ENCODE measurements around the gene CRIM1. TPM values are rescaled to one million over a fixed set of nuclear protein-coding genes. Genes with fewer than 3 reads are reported as not detected.

The CRIM1 gene
- total RNA-seq, 1 experiment from 2014 or later = 24.1 TPM

DNA sequence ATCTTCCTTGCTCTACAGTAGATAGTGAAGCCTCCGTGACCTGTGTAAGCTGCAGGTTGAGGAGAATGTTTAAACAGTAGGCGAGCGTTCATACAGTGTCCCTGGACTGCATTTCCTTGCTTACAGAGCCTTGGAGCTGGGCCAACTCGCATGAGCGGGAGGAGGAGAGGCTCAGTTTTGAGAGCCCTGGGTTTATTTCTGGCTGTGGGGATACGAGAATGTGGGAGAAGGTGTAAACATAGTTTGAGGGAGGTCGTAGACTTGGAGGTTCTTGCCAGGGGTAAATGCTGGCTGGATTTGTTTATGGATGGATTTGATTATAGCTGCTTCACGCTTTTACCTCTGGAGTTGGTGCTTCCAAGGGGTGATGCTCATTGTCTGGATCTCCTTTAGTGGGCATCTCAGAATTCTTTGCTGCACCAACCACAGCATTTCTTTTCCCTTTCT, 20.8 kb downstream of the CRIM1 start:
- ChIA-PET CTCF (interaction anchor here (0.9 to 3.2 kb wide), 10 partner anchors 9 to 409 kb away, joined by 3 to 22 read pairs (median 5); no protein-coding TSS in a partner anchor), POLR2A (interaction anchor here (0.8 to 1.9 kb wide), 3 partner anchors 8 to 21 kb away, joined by 3 to 5 read pairs (median 5); no protein-coding TSS in a partner anchor)
- no peaks in the 10 kb centered on the region for H3K9me3 Mint-ChIP-seq
- DNase-seq (ENCODE audit: low spot score) (no peak), ATAC-seq (peak; percentile 45)
- peaks cover 91% of the 10 kb centered on the region for H3K4me1 Mint-ChIP-seq
- no peaks in the 10 kb centered on the region for H3K27me3 Mint-ChIP-seq (ENCODE audit: low read depth)
- TF ChIP-seq, protein P1, sequence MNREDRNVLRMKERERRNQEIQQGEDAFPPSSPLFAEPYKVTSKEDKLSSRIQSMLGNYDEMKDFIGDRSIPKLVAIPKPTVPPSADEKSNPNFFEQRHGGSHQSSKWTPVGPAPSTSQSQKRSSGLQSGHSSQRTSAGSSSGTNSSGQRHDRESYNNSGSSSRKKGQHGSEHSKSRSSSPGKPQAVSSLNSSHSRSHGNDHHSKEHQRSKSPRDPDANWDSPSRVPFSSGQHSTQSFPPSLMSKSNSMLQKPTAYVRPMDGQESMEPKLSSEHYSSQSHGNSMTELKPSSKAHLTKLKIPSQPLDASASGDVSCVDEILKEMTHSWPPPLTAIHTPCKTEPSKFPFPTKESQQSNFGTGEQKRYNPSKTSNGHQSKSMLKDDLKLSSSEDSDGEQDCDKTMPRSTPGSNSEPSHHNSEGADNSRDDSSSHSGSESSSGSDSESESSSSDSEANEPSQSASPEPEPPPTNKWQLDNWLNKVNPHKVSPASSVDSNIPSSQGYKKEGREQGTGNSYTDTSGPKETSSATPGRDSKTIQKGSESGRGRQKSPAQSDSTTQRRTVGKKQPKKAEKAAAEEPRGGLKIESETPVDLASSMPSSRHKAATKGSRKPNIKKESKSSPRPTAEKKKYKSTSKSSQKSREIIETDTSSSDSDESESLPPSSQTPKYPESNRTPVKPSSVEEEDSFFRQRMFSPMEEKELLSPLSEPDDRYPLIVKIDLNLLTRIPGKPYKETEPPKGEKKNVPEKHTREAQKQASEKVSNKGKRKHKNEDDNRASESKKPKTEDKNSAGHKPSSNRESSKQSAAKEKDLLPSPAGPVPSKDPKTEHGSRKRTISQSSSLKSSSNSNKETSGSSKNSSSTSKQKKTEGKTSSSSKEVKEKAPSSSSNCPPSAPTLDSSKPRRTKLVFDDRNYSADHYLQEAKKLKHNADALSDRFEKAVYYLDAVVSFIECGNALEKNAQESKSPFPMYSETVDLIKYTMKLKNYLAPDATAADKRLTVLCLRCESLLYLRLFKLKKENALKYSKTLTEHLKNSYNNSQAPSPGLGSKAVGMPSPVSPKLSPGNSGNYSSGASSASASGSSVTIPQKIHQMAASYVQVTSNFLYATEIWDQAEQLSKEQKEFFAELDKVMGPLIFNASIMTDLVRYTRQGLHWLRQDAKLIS (CRISPR knock-in tag; IDR thresholded peaks at IDR 0.05; ENCODE audit: borderline replicate concordance) = no peak
- TF ChIP-seq SMAD3 (CRISPR knock-in tag; IDR thresholded peaks at IDR 0.05; ENCODE audit: borderline replicate concordance) = no peak
- TF ChIP-seq, protein P2, sequence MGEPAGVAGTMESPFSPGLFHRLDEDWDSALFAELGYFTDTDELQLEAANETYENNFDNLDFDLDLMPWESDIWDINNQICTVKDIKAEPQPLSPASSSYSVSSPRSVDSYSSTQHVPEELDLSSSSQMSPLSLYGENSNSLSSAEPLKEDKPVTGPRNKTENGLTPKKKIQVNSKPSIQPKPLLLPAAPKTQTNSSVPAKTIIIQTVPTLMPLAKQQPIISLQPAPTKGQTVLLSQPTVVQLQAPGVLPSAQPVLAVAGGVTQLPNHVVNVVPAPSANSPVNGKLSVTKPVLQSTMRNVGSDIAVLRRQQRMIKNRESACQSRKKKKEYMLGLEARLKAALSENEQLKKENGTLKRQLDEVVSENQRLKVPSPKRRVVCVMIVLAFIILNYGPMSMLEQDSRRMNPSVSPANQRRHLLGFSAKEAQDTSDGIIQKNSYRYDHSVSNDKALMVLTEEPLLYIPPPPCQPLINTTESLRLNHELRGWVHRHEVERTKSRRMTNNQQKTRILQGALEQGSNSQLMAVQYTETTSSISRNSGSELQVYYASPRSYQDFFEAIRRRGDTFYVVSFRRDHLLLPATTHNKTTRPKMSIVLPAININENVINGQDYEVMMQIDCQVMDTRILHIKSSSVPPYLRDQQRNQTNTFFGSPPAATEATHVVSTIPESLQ (CRISPR knock-in tag; IDR thresholded peaks at IDR 0.05) = no peak
- TF ChIP-seq, protein P3, sequence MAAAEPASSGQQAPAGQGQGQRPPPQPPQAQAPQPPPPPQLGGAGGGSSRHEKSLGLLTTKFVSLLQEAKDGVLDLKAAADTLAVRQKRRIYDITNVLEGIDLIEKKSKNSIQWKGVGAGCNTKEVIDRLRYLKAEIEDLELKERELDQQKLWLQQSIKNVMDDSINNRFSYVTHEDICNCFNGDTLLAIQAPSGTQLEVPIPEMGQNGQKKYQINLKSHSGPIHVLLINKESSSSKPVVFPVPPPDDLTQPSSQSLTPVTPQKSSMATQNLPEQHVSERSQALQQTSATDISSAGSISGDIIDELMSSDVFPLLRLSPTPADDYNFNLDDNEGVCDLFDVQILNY (CRISPR knock-in tag; IDR thresholded peaks at IDR 0.05) = no peak
- no peak for TF ChIP-seq ZNF219 (CRISPR knock-in tag; IDR thresholded peaks at IDR 0.05; ENCODE audit: borderline replicate concordance)
- no peak for TF ChIP-seq ELF4 (CRISPR knock-in tag; IDR thresholded peaks at IDR 0.05; ENCODE audit: low read depth)
- TF ChIP-seq ZNF671 (CRISPR knock-in tag; IDR thresholded peaks at IDR 0.05) = no peak
- no peak for TF ChIP-seq CREM (CRISPR knock-in tag; IDR thresholded peaks at IDR 0.05)
- TF ChIP-seq EMX1 (CRISPR knock-in tag; IDR thresholded peaks at IDR 0.05) = no peak
- H3K36me3 Mint-ChIP-seq = peaks cover 7% of the 10 kb centered on the region
- H3K4me3 Mint-ChIP-seq = peak overlapping the region; percentile 40
- H3K27ac Mint-ChIP-seq = peak overlapping the region; percentile 86

DNA sequence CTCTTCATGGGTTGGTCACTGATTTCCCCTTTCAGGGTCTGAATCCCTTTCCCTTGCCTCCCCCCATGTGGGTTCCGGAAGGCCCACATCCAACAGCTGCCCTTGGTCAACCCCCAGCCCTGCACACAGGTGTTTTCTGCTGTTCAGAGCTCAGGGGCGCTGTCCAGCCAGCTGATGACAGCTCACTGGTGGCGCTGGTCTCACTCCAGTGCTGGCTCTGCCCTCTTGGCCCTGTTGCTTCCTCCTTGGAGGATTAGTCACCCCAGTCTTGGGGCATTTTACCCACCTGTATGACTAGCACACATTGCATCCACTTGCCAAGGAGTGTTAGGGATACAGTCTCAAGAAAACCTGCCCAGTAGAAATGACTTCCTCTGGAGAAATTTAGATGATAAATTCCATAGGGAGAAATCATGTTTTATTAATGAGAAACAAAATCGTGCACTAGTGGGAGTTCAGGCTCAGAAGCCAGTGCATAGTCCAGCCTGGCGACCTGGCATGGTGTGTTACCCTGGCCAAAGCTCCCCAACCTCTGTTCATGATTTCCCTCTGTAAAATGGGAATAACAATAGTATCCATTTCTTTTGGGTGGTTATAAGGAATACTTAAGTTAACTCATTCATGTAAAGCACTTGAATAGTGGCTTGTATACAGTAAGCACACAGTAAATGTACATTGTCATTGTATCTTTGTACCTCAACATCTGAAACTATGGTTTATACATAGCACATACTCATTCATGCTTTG, 21.6 kb downstream of the CRIM1 start:
- ChIA-PET POLR2A (interaction anchor here (0.5 to 1.9 kb wide), 4 partner anchors 9 to 1605 kb away, joined by 3 to 7 read pairs (median 5); no protein-coding TSS in a partner anchor), CTCF (interaction anchor here (1.4 to 3.2 kb wide), 7 partner anchors 11 to 130 kb away, joined by 3 to 22 read pairs (median 6); no protein-coding TSS in a partner anchor)
- Mint-ChIP-seq H3K27ac (peak overlapping the region; percentile 86), H3K36me3 (peaks cover 7% of the 10 kb centered on the region), H3K4me1 (peaks cover 91% of the 10 kb centered on the region), H3K4me3 (peak overlapping the region; percentile 40; the same call in 1 of the 2 replicates), H3K9me3 (no peaks in the 10 kb centered on the region), H3K27me3 (ENCODE audit: low read depth) (no peaks in the 10 kb centered on the region)
- peak; percentile 53 for ATAC-seq
- DNase-seq (ENCODE audit: low spot score) = peak; percentile 30
- TF ChIP-seq, protein P4, sequence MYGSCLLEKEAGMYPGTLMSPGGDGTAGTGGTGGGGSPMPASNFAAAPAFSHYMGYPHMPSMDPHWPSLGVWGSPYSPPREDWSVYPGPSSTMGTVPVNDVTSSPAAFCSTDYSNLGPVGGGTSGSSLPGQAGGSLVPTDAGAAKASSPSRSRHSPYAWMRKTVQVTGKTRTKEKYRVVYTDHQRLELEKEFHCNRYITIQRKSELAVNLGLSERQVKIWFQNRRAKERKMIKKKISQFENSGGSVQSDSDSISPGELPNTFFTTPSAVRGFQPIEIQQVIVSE (CRISPR knock-in tag; IDR thresholded peaks at IDR 0.05; ENCODE audit: borderline replicate concordance) = no peak
- no peak for TF ChIP-seq NR2C2 (CRISPR knock-in tag; IDR thresholded peaks at IDR 0.05)
- TF ChIP-seq, protein P5, sequence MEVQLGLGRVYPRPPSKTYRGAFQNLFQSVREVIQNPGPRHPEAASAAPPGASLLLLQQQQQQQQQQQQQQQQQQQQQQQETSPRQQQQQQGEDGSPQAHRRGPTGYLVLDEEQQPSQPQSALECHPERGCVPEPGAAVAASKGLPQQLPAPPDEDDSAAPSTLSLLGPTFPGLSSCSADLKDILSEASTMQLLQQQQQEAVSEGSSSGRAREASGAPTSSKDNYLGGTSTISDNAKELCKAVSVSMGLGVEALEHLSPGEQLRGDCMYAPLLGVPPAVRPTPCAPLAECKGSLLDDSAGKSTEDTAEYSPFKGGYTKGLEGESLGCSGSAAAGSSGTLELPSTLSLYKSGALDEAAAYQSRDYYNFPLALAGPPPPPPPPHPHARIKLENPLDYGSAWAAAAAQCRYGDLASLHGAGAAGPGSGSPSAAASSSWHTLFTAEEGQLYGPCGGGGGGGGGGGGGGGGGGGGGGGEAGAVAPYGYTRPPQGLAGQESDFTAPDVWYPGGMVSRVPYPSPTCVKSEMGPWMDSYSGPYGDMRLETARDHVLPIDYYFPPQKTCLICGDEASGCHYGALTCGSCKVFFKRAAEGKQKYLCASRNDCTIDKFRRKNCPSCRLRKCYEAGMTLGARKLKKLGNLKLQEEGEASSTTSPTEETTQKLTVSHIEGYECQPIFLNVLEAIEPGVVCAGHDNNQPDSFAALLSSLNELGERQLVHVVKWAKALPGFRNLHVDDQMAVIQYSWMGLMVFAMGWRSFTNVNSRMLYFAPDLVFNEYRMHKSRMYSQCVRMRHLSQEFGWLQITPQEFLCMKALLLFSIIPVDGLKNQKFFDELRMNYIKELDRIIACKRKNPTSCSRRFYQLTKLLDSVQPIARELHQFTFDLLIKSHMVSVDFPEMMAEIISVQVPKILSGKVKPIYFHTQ (CRISPR knock-in tag; IDR thresholded peaks at IDR 0.05) = no peak
- TF ChIP-seq NR3C1 (CRISPR knock-in tag; conservative IDR thresholded peaks at IDR 0.05; ENCODE audit: low read depth) = no peak
- no peak for TF ChIP-seq ELF4 (CRISPR knock-in tag; IDR thresholded peaks at IDR 0.05; ENCODE audit: low read depth)
- TF ChIP-seq EMX1 (CRISPR knock-in tag; IDR thresholded peaks at IDR 0.05) = no peak
- TF ChIP-seq NR1H2 (CRISPR knock-in tag; IDR thresholded peaks at IDR 0.05) = no peak
- TF ChIP-seq MXD4 (CRISPR knock-in tag; IDR thresholded peaks at IDR 0.05; ENCODE audit: borderline replicate concordance) = no peak
- TF ChIP-seq, protein P6, sequence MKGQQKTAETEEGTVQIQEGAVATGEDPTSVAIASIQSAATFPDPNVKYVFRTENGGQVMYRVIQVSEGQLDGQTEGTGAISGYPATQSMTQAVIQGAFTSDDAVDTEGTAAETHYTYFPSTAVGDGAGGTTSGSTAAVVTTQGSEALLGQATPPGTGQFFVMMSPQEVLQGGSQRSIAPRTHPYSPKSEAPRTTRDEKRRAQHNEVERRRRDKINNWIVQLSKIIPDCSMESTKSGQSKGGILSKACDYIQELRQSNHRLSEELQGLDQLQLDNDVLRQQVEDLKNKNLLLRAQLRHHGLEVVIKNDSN (CRISPR knock-in tag; IDR thresholded peaks at IDR 0.05) = no peak
- TF ChIP-seq, protein P7, sequence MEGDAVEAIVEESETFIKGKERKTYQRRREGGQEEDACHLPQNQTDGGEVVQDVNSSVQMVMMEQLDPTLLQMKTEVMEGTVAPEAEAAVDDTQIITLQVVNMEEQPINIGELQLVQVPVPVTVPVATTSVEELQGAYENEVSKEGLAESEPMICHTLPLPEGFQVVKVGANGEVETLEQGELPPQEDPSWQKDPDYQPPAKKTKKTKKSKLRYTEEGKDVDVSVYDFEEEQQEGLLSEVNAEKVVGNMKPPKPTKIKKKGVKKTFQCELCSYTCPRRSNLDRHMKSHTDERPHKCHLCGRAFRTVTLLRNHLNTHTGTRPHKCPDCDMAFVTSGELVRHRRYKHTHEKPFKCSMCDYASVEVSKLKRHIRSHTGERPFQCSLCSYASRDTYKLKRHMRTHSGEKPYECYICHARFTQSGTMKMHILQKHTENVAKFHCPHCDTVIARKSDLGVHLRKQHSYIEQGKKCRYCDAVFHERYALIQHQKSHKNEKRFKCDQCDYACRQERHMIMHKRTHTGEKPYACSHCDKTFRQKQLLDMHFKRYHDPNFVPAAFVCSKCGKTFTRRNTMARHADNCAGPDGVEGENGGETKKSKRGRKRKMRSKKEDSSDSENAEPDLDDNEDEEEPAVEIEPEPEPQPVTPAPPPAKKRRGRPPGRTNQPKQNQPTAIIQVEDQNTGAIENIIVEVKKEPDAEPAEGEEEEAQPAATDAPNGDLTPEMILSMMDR (IDR thresholded peaks at IDR 0.05) = no peak
- TF ChIP-seq ZNF423 (CRISPR knock-in tag; IDR thresholded peaks at IDR 0.05) = no peak
- TF ChIP-seq ZNF396 (CRISPR knock-in tag; IDR thresholded peaks at IDR 0.05; ENCODE audit: borderline replicate concordance) = no peak
- TF ChIP-seq ZNF671 (CRISPR knock-in tag; IDR thresholded peaks at IDR 0.05) = no peak
